GM19239 (cell line): ENCODE data around the gene CDK4.
"Not testable (repeated sequence)": the region's sequence is repeated elsewhere in the genome, so short reads cannot be mapped to it uniquely, and the experiment has no call there.

Source experiments
- DNase-seq: peaks from one replicate; pipeline ENCODE4 v3.0.0; 2011; ENCODE audit warnings: low spot score; ENCODE audit not compliant: insufficient read length
- FAIRE-seq: peaks from 2 replicates; lab custom pipeline; 2011; peaks lifted over from hg19 to GRCh38; lab: Jason Lieb, UNC

The CDK4 gene

GRCh38 chr12:57730336-57731067, 21.6 kb downstream of the CDK4 start:
- DNase-seq (no peak), FAIRE-seq (no peak)

- FAIRE-seq (no peak), DNase-seq (no peak)
Observed at GRCh38 chr12:57729321-57729844, 22.7 kb downstream of the CDK4 start.

- DNase-seq (no peak), FAIRE-seq (no peak)
Observed at GRCh38 chr12:57727758-57728395, 24.2 kb downstream of the CDK4 start.

- DNase-seq = no peak
- no peak for FAIRE-seq
Observed at GRCh38 chr12:57726884-57727757, 25.0 kb downstream of the CDK4 start.

- no peak for FAIRE-seq
Observed at GRCh38 chr12:57726151-57726883, 25.8 kb downstream of the CDK4 start.

GRCh38 chr12:57725851-57726150, 26.3 kb downstream of the CDK4 start:
- no peak for FAIRE-seq
- DNase-seq = no peak

More at GRCh38 chr12:57726151-57726883, 25.8 kb downstream of the CDK4 start:
- DNase-seq = no peak

- DNase-seq = no peak
- no peak for FAIRE-seq
Observed at GRCh38 chr12:57724936-57725740, 27.0 kb downstream of the CDK4 start.

GRCh38 chr12:57724003-57724935, 27.8 kb downstream of the CDK4 start:
- DNase-seq (no peak), FAIRE-seq (no peak)

GRCh38 chr12:57723630-57723962, 28.5 kb downstream of the CDK4 start:
- DNase-seq (no peak), FAIRE-seq (no peak)

- FAIRE-seq = no peak
Observed at GRCh38 chr12:57722716-57723629, 29.1 kb downstream of the CDK4 start.

GRCh38 chr12:57721846-57722608, 30.1 kb downstream of the CDK4 start:
- DNase-seq, FAIRE-seq: not testable (repeated sequence)

More at GRCh38 chr12:57722716-57723629, 29.1 kb downstream of the CDK4 start:
- DNase-seq = no peak

GRCh38 chr12:57720606-57721595, 31.2 kb downstream of the CDK4 start:
- FAIRE-seq (no peak), DNase-seq (no peak)

- DNase-seq = no peak
- FAIRE-seq = no peak
Observed at GRCh38 chr12:57719777-57720605, 32.1 kb downstream of the CDK4 start.

GRCh38 chr12:57718641-57719528, 33.2 kb downstream of the CDK4 start:
- no peak for FAIRE-seq
- no peak for DNase-seq
